ENCODE results near the gene RXRB. TPM values are rescaled to one million over a fixed set of nuclear protein-coding genes. Genes with fewer than 3 reads are reported as not detected.
A peak's percentile ranks its signal among the peaks of the same experiment; 100 is the strongest.

RXRB gene
- total RNA-seq, 1 donor from 2014 or later, result 15.0 TPM

- H3K4me3 ChIP-seq (ENCODE audit: low read depth, low read length), result no peak overlapping the region
- DNase-seq (ENCODE audit: low read depth), result no peak
- TF ChIP-seq CTCF (conservative IDR thresholded peaks at IDR 0.05; ENCODE audit: low read depth, low read length), result no peak
Measured at GRCh38 chr6:33174784-33175183, 25.7 kb downstream of the RXRB start.

GRCh38 chr6:33173535-33174180, 26.8 kb downstream of the RXRB start:
- no peak for TF ChIP-seq CTCF (conservative IDR thresholded peaks at IDR 0.05; ENCODE audit: low read depth, low read length)
- no peak for DNase-seq (ENCODE audit: low read depth)
- no peak overlapping the region for H3K4me3 ChIP-seq (ENCODE audit: low read depth, low read length)

GRCh38 chr6:33172688-33173534, 27.6 kb downstream of the RXRB start:
- DNase-seq (ENCODE audit: low read depth), result no peak

GRCh38 chr6:33171880-33172687, 28.4 kb downstream of the RXRB start:
- no peak for TF ChIP-seq CTCF (conservative IDR thresholded peaks at IDR 0.05; ENCODE audit: low read depth, low read length)
- H3K4me3 ChIP-seq (ENCODE audit: low read depth, low read length), result no peak overlapping the region
- no peak for DNase-seq (ENCODE audit: low read depth)

More at GRCh38 chr6:33172688-33173534, 27.6 kb downstream of the RXRB start:
- peak; percentile 80 for TF ChIP-seq CTCF (conservative IDR thresholded peaks at IDR 0.05; ENCODE audit: low read depth, low read length)
- no peak overlapping the region for H3K4me3 ChIP-seq (ENCODE audit: low read depth, low read length)

GRCh38 chr6:33171016-33171879, 29.2 kb downstream of the RXRB start:
- DNase-seq (ENCODE audit: low read depth), result no peak
- TF ChIP-seq CTCF (conservative IDR thresholded peaks at IDR 0.05; ENCODE audit: low read depth, low read length), result no peak
- no peak overlapping the region for H3K4me3 ChIP-seq (ENCODE audit: low read depth, low read length)

Measured in epithelial cell of proximal tubule (primary cell).